Thoracic aorta (tissue), 2 donors: ENCODE results near the gene GMNC. TPM values are rescaled to one million over a fixed set of nuclear protein-coding genes. Genes with fewer than 3 reads are reported as not detected.
"Not testable (repeated sequence)": the region's sequence is repeated elsewhere in the genome, so short reads cannot be mapped to it uniquely, and the experiment has no call there.

Experiments used
- ATAC-seq: fragments of 150-250 bp; one replicate; pipeline ENCODE4 v1.8.0; 2017; ENCODE audit warnings: low read depth; ENCODE audit not compliant: insufficient number of reproducible peaks, low FRiP score
- DNase-seq: peaks from one replicate; pipeline ENCODE4 v3.0.0-alpha.2; 2020; ENCODE audit warnings: low spot score
- H3K27ac ChIP-seq, 2 donors: fragments of 200-600 bp; sonication (generic); 1 replicate in 1 of 2; 2 replicates in 1 of 2; pipeline ENCODE4 v1.5.1; 2016; ENCODE audit warnings: mild to moderate bottlenecking in 2 of 2, moderate library complexity in 2 of 2
- H3K27me3 ChIP-seq: fragments of 200-600 bp; sonication (generic); replicated peaks from 2 replicates; pipeline ENCODE4 v1.6.0; 2016; ENCODE audit warnings: mild to moderate bottlenecking; ENCODE audit not compliant: insufficient read depth
- H3K36me3 ChIP-seq: fragments of 200-600 bp; sonication (generic); one replicate; pipeline ENCODE4 v1.5.1; 2016
- H3K4me1 ChIP-seq, 2 donors: fragments of 200-600 bp; sonication (generic); 1 replicate in 1 of 2; 2 replicates in 1 of 2; pipeline versions ENCODE4 v1.5.1 to v1.6.0; 2016; ENCODE audit warnings: low read depth in 2 of 2, mild to moderate bottlenecking in 1 of 2; ENCODE audit not compliant: control insufficient read depth in 1 of 2
- H3K4me3 ChIP-seq: fragments of 200-600 bp; sonication (generic); 2 replicates; pipeline ENCODE4 v1.5.1; 2016; ENCODE audit warnings: mild to moderate bottlenecking
- H3K9me3 ChIP-seq: fragments of 200-600 bp; sonication (generic); 2 replicates; pipeline ENCODE4 v1.5.1; 2016
- total RNA-seq, 2 donors: library from RNA; depleted of rRNA; stranded (reverse); fragments of >200 nt; gene quantifications; one replicate each; pipeline versions ENCODE4 v1.1.0 to v1.2.3, GENCODE V29; 2016
- TF ChIP-seq, protein P1 (sequence below): fragments of 200-600 bp; sonication (generic); IDR thresholded peaks from one replicate; pipeline ENCODE4 v1.5.1; 2019; ENCODE audit warnings: antibody characterized with exemption

Gene GMNC
- total RNA-seq, 2 donors from 2014 or later = not detected

DNA sequence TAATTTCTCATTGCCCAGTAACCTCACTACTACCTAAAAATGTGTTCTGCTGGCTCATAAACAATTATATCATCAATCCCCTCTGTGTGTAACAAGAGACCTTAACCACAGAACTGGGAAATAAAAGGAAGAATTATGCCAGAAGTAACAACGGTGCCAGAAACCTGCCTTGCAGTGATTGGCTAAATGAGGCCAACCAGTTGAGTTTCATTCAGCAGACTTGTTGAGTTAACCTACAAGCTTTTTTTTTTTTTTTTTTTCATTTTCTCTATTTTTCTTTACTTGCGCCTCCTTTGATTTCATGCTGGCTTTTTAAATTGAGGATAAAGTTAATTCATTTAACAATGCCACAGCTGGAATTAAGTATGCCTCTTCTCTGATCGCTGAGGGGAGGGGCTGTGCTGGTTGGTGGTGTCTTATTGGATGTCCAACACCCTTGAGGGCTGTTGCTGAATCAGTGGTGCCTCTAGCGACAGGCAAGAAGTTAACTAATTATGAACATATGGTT lies 30.0 kb upstream of the GMNC start:
- TF ChIP-seq, protein P1, sequence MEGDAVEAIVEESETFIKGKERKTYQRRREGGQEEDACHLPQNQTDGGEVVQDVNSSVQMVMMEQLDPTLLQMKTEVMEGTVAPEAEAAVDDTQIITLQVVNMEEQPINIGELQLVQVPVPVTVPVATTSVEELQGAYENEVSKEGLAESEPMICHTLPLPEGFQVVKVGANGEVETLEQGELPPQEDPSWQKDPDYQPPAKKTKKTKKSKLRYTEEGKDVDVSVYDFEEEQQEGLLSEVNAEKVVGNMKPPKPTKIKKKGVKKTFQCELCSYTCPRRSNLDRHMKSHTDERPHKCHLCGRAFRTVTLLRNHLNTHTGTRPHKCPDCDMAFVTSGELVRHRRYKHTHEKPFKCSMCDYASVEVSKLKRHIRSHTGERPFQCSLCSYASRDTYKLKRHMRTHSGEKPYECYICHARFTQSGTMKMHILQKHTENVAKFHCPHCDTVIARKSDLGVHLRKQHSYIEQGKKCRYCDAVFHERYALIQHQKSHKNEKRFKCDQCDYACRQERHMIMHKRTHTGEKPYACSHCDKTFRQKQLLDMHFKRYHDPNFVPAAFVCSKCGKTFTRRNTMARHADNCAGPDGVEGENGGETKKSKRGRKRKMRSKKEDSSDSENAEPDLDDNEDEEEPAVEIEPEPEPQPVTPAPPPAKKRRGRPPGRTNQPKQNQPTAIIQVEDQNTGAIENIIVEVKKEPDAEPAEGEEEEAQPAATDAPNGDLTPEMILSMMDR = no peak
- Histone ChIP-seq H3K36me3 (no peaks in the 10 kb centered on the region), H3K4me3 (no peak overlapping the region), H3K9me3 (peaks cover 7% of the 10 kb centered on the region), H3K4me1 (no peaks in the 10 kb centered on the region), H3K27ac (no peak overlapping the region), H3K27me3 (no peaks in the 10 kb centered on the region)
- DNase-seq = no peak
- ATAC-seq = no peak

DNA sequence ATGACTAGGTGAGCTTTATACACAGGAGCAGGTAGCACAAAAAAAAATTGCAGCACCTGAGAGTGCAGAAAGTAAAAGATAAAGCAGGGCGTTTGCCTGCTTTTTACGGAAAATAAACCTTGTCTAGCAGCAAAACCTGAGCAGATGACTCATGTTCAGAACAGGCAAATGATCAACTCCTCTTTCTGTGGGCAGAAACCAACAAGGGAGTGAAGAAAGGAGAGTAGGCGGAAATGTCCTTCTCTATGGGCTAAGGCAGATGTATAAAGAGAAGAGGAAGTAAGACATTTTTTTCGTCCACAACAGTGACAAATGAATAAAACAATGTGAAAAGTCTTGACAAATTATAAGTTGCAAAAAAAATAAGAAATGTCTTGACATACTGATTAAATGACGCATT lies 24.5 kb upstream of the GMNC start:
- ATAC-seq (no peak), DNase-seq (no peak)
- Histone ChIP-seq H3K27ac (no peak overlapping the region), H3K27me3 (no peaks in the 10 kb centered on the region), H3K4me3 (no peak overlapping the region), H3K36me3 (no peaks in the 10 kb centered on the region), H3K9me3 (no peaks in the 10 kb centered on the region), H3K4me1 (no peaks in the 10 kb centered on the region)
- TF ChIP-seq, protein P1 = no peak

DNA sequence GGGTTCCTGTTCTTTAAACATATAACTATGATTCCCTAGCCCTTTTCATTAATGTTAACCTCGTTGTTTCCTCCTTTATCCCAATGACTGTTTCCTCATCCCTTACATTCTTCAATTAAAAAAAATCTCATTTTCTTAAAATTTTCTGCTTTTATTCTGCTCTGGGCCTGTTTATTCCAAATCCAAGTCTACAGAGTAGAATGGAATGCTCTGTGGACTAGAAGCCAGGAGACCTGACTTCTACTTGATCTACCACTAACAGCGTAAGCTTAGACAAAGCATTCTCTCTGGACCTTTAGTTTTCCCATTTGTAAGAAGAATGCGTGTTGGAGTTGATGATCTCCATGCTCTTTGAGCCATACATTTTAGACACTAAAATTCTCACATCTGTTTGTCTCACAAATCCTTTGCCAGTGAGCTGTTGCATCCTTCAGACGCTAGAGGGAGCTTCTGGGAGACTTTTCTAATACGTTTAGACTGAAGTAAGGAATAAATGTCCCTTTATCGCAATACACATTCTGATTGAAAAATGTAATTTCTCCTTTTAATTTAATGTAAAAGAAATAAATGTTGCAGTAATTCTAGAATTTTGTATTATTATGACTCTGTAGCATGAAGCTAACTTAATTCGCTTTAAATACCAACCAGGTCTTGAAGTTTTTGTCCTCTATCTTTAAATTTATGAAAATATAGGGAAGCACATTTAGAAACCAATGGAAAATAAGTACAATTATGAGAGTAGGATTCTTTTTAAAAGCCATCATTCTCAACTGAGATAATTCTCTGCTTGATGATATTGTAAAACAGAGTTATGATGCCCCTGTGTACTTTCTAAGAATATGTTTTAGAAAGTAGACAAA lies 21.7 kb upstream of the GMNC start:
- Histone ChIP-seq H3K27me3 (no peaks in the 10 kb centered on the region), H3K4me3 (no peak overlapping the region), H3K9me3 (no peaks in the 10 kb centered on the region), H3K36me3 (no peaks in the 10 kb centered on the region), H3K4me1 (no peaks in the 10 kb centered on the region), H3K27ac (no peak overlapping the region)
- no peak for ATAC-seq
- TF ChIP-seq, protein P1 = peak; percentile 72
- DNase-seq = no peak

DNA sequence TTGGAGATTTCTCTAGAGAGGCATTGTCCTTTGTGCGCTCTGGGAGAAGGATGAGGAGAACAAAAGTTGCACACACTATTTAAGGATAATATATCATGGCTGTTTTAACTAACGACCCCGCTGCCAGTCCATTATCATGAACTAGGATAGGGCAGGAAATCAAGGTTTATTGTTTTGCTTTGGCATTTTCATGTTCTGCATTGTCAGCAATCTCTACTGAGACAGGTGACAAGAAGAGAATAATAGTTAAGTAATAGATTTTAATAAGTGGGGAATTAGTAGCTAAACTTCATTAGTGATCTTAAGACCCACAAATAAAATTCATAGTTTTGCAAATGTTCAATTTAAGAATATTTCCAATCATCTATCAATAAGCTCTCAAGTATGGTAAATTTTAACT lies 20.6 kb upstream of the GMNC start:
- DNase-seq (no peak), ATAC-seq (no peak)
- Histone ChIP-seq H3K27me3 (no peaks in the 10 kb centered on the region), H3K36me3 (no peaks in the 10 kb centered on the region), H3K4me1 (no peaks in the 10 kb centered on the region), H3K27ac (no peak overlapping the region), H3K4me3 (no peak overlapping the region), H3K9me3 (no peaks in the 10 kb centered on the region)
- TF ChIP-seq, protein P1 = no peak

DNA sequence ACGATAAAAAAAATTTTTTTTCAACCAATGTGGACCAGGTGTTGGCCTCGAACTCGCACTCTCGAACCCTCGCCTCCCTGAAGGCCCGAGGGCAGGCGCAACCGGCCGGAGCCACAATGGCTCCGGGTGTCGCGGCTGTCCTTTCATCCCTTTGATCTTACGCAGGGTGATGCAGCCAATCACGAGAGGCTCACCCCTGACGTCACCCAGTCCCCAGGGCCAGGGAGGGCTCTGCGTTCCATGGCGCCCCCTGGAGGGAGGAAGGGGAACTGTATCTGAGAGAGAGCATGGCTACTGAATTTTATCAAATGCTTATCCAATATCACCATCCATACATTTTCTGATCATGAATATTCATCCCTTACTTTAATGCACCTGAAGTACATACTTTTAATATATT lies 15.4 kb upstream of the GMNC start:
- Histone ChIP-seq H3K9me3 (no peaks in the 10 kb centered on the region), H3K4me1 (no peaks in the 10 kb centered on the region), H3K4me3 (no peak overlapping the region), H3K27me3 (no peaks in the 10 kb centered on the region), H3K36me3 (no peaks in the 10 kb centered on the region), H3K27ac (no peak overlapping the region)
- DNase-seq (no peak), ATAC-seq (no peak)
- TF ChIP-seq, protein P1 = no peak

DNA sequence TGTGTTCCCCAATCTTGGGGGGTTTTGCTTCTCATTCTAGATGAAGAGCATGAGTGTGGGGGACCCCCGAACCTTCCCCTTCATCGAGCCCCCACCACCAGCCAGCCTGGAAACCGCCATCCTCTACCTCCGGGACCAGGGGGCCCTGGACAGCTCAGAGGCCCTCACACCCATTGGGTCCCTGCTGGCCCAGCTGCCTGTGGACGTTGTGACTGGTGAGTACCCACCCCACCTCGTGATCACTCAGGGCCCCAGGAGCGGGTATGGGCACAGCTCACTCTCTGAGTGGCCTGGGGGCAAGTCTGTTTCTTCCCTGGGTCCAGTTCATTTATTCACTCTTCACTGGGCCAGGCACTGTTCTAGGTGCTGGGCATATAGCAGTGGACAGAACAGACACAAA lies 13.9 kb upstream of the GMNC start:
- not testable (repeated sequence) for H3K27ac ChIP-seq, H3K36me3 ChIP-seq, H3K4me3 ChIP-seq, H3K27me3 ChIP-seq, H3K4me1 ChIP-seq, H3K9me3 ChIP-seq, DNase-seq, ATAC-seq

DNA sequence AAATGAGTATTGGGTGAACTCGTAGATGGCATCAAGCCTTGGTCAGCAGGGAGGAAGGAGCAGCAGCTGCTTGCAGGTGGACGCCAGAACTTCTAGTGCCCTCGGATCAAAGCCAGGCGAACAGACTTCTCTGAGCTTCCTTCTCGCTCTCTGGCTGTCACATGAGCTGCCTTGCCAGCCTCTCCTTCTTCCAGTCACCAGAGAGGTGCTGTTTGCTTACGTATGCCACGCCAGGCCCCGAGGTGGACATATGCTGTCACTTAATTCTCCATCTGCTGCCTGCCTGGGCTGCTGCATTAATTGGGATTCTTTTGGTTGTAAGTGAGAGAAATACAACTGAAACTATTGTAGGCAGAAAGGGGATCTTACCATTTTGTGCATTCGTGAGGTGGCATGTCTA lies 12.6 kb upstream of the GMNC start:
- not testable (repeated sequence) for H3K36me3 ChIP-seq, ATAC-seq, H3K27me3 ChIP-seq, H3K9me3 ChIP-seq, DNase-seq, H3K27ac ChIP-seq, H3K4me1 ChIP-seq, H3K4me3 ChIP-seq
